Measurements from ENCODE around the gene ZBTB45.
"Not testable (repeated sequence)": the region's sequence is repeated elsewhere in the genome, so short reads cannot be mapped to it uniquely, and the experiment has no call there.

ZBTB45 gene

GRCh38 chr19:58550362-58551122 lies 30.9 kb upstream of the ZBTB45 start:
- CTCF ChIA-PET = interaction anchor here (1.4 kb wide), 1 partner anchor 31 kb away, joined by 4 read pairs; no protein-coding TSS in a partner anchor
- no peak for DNase-seq
- Mint-ChIP-seq H3K4me1 (peaks cover 52% of the 10 kb centered on the region), H3K27me3 (no peaks in the 10 kb centered on the region), H3K27ac (no peak overlapping the region), H3K9me3 (no peaks in the 10 kb centered on the region), H3K36me3 (peaks cover 66% of the 10 kb centered on the region), H3K4me3 (no peak overlapping the region)

- Mint-ChIP-seq H3K36me3 (peaks cover 67% of the 10 kb centered on the region), H3K4me3 (no peak overlapping the region), H3K27ac (no peak overlapping the region), H3K4me1 (peaks cover 47% of the 10 kb centered on the region), H3K27me3 (no peaks in the 10 kb centered on the region), H3K9me3 (no peaks in the 10 kb centered on the region)
- CTCF ChIA-PET = interaction anchor here (1.5 kb wide), 1 partner anchor 30 kb away, joined by 7 read pairs; the partner anchor contains the start of gene ZBTB45
- DNase-seq = no peak
These were observed 30.2 kb upstream of the ZBTB45 start for GRCh38 chr19:58549664-58550361.

DNA sequence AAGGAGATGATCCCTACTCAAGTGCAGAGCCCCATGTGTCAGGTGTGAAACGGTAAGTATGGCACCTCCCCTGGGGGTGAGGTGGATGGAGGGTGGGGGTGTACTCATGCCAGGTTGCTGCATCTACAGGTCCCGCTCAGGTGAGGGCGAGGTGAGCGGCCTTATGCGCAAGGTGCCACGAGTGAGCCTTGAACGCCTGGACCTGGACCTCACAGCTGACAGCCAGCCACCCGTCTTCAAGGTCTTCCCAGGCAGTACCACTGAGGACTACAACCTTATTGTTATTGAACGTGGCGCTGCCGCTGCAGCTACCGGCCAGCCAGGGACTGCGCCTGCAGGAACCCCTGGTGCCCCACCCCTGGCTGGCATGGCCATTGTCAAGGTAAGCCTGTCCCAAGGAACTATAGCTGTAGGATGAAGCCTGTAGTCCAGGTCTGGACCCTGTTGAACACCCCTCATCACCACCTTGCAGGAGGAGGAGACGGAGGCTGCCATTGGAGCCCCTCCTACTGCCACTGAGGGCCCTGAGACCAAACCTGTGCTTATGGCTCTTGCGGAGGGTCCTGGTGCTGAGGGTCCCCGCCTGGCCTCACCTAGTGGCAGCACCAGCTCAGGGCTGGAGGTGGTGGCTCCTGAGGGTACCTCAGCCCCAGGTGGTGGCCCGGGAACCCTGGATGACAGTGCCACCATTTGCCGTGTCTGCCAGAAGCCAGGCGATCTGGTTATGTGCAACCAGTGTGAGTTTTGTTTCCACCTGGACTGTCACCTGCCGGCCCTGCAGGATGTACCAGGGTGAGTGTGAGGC lies 29.5 kb upstream of the ZBTB45 start:
- Mint-ChIP-seq H3K9me3 (no peaks in the 10 kb centered on the region), H3K27ac (no peak overlapping the region), H3K36me3 (peaks cover 63% of the 10 kb centered on the region), H3K27me3 (peaks cover 4% of the 10 kb centered on the region), H3K4me1 (peaks cover 42% of the 10 kb centered on the region), H3K4me3 (no peak overlapping the region)
- no peak for DNase-seq
- CTCF ChIA-PET = interaction anchor here (1.5 kb wide), 1 partner anchor 29 kb away, joined by 7 read pairs; the partner anchor contains the start of gene ZBTB45

DNA sequence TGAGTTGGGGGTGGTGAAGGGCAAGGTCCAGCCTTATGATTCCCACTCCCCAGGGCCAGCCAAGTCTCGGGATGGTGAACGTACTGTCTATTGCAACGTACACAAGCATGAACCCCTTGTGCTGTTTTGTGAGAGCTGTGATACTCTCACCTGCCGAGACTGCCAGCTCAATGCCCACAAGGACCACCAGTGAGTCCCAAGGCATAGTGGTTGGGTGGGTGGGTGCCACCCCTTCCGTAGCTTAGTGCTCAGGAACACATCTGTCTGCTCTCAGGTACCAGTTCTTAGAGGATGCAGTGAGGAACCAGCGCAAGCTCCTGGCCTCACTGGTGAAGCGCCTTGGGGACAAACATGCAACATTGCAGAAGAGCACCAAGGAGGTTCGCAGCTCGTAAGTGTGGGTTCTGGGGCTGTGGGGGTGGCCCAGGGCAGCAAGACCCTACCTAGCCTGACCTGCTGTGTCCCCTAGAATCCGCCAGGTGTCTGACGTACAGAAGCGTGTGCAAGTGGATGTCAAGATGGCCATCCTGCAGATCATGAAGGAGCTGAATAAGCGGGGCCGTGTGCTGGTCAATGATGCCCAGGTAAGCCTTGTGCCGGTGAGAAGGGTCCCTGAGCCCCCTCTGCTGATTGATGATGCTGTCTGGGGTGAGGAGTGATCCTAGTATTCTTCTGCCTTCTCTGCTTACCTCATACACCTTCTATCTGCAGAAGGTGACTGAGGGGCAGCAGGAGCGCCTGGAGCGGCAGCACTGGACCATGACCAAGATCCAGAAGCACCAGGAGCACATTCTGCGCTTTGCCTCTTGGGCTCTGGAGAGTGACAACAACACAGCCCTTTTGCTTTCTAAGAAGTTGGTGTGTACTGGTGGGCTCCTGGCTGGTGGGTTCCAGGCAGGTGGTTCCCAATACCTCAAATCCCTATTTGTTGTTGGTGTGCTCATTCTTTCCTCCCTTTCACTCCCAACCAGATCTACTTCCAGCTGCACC lies 28.0 kb upstream of the ZBTB45 start:
- Mint-ChIP-seq H3K4me1 (peaks cover 43% of the 10 kb centered on the region), H3K27ac (peak overlapping the region; percentile 67), H3K4me3 (no peak overlapping the region), H3K36me3 (peaks cover 54% of the 10 kb centered on the region), H3K9me3 (no peaks in the 10 kb centered on the region), H3K27me3 (peaks cover 17% of the 10 kb centered on the region)
- CTCF ChIA-PET = no interaction called here
- DNase-seq = no peak

DNA sequence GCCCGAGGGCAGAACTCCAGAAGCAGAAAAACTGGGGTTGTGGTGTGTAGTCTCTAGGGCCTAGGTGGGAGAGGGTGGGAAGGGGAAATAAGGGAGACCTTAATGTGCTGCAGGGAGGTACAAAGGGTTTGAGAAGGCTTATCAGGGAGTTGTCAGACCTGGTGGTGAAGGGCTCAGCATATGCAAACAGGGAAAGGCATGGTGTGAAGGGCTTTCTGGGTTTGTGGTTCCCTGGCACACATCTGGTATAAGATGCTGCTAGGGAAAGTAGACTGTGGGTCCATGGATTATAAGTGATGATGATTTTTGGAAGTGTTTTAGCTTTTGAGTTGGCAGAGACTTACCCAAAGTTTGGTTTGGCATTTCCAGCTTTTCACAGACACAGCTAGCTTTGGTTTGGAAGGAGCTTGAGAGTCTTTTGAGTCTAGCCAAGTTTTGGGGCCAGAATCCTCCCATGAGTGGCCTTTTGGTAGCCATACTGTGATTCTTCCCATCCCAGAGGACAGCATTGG lies 26.5 kb upstream of the ZBTB45 start:
- peak overlapping the region; percentile 97 for H3K4me3 Mint-ChIP-seq
- H3K9me3 Mint-ChIP-seq = no peaks in the 10 kb centered on the region
- DNase-seq = no peak
- peak overlapping the region; percentile 89 for H3K27ac Mint-ChIP-seq
- peaks cover 32% of the 10 kb centered on the region for H3K27me3 Mint-ChIP-seq
- peaks cover 44% of the 10 kb centered on the region for H3K36me3 Mint-ChIP-seq
- H3K4me1 Mint-ChIP-seq = peaks cover 42% of the 10 kb centered on the region
- CTCF ChIA-PET = interaction anchor here (0.9 kb wide), 1 partner anchor 32 kb away, joined by 3 read pairs; no protein-coding TSS in a partner anchor

DNA sequence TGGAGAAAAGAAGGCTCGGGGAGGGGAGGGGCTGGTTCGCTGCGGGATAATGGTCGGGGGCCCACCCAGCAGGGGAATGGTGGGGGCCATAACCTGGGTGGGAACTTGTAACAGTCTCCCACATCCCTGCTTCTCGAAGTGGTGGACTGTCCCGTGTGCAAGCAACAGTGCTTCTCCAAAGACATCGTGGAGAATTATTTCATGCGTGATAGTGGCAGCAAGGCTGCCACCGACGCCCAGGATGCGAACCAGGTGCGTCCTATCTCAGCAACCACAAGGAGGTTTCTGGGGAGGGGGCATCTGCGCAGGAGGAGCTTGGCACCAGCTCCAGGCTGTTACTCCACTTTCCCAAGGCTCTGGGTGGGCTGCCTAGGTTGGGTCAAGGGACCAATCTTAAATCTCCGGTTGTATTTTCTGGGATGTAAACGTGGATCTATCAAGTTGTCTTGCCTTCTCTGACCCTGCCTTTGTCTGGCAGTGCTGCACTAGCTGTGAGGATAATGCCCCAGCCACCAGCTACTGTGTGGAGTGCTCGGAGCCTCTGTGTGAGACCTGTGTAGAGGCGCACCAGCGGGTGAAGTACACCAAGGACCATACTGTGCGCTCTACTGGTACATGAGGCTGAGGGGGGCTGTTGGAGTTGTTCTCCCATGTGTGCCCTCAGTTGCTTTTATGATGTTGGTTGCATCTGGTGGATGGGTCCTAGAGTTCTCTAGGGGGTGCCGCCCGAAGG lies 25.8 kb upstream of the ZBTB45 start:
- Mint-ChIP-seq H3K36me3 (peaks cover 40% of the 10 kb centered on the region), H3K4me1 (peaks cover 43% of the 10 kb centered on the region), H3K27ac (peak overlapping the region; percentile 89), H3K9me3 (no peaks in the 10 kb centered on the region), H3K4me3 (peak overlapping the region; percentile 97), H3K27me3 (peaks cover 37% of the 10 kb centered on the region)
- no peak for DNase-seq
- CTCF ChIA-PET = no interaction called here

GRCh38 chr19:58544591-58545285 lies 25.1 kb upstream of the ZBTB45 start:
- CTCF ChIA-PET = interaction anchor here (1.0 to 1.7 kb wide), 2 partner anchors 31 kb away, joined by 4 to 6 read pairs; no protein-coding TSS in a partner anchor
- peak; percentile 59 for DNase-seq
- Mint-ChIP-seq H3K9me3 (no peaks in the 10 kb centered on the region), H3K36me3 (peaks cover 37% of the 10 kb centered on the region), H3K4me1 (peaks cover 42% of the 10 kb centered on the region), H3K27me3 (peaks cover 44% of the 10 kb centered on the region), H3K27ac (peak overlapping the region; percentile 97), H3K4me3 (peak overlapping the region; percentile 97)

GRCh38 chr19:58543826-58544590 lies 24.4 kb upstream of the ZBTB45 start, which contains the start of gene TRIM28:
TSS of gene TRIM28 (plus strand) at chr19:58544064. CDS start at chr19:58544758, 694 bp downstream.
- H3K27ac Mint-ChIP-seq = peak within 1 kb of the TSS; percentile 97
- H3K4me3 Mint-ChIP-seq = peak within 1 kb of the TSS; percentile 97
- peaks cover 48% of the 10 kb centered on the region for H3K4me1 Mint-ChIP-seq
- H3K27me3 Mint-ChIP-seq = peaks cover 52% of the 10 kb centered on the region
- CTCF ChIA-PET = interaction anchor here (1.0 to 1.7 kb wide), 4 partner anchors 24 to 37 kb away, joined by 4 to 8 read pairs (median 5); partner anchors contain the start of gene ZBTB45
- H3K9me3 Mint-ChIP-seq = no peaks in the 10 kb centered on the region
- peaks cover 34% of the 10 kb centered on the region for H3K36me3 Mint-ChIP-seq
- peak; percentile 100 for DNase-seq

- Mint-ChIP-seq H3K4me1 (peaks cover 53% of the 10 kb centered on the region), H3K27me3 (peaks cover 64% of the 10 kb centered on the region), H3K4me3 (peak overlapping the region; percentile 31), H3K27ac (peak overlapping the region; percentile 33), H3K36me3 (peaks cover 28% of the 10 kb centered on the region)
- DNase-seq, H3K9me3 Mint-ChIP-seq: not testable (repeated sequence)
- CTCF ChIA-PET = interaction anchor here (1.1 to 1.7 kb wide), 2 partner anchors 29 to 39 kb away, joined by 4 to 6 read pairs; no protein-coding TSS in a partner anchor
These were observed 23.2 kb upstream of the ZBTB45 start for GRCh38 chr19:58542641-58543372.

DNA sequence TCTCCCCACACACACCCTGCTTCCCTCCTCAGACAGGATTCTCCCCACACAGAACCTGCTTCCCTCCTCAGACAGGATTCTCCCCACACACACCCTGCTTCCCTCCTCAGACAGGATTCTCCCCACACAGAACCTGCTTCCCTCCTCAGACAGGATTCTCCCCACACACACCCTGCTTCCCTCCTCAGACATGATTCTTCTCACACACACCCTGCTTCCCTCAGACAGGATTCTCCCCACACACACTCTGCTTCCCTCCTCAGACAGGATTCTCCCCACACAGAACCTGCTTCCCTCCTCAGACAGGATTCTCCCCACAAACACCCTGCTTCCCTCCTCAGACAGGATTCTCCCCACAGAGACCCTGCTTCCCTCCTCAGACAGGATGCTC lies 19.6 kb upstream of the ZBTB45 start:
- H3K4me3 Mint-ChIP-seq, DNase-seq, CTCF ChIA-PET, H3K36me3 Mint-ChIP-seq, H3K9me3 Mint-ChIP-seq, H3K27ac Mint-ChIP-seq: not testable (repeated sequence)
- Mint-ChIP-seq H3K4me1 (peaks cover 34% of the 10 kb centered on the region), H3K27me3 (peaks cover 67% of the 10 kb centered on the region)

Measured in activated naive CD4-positive, alpha-beta T cell treated with anti-CD3 and anti-CD28 coated beads, Interleukin-2, amount 10 ng/mL, durations not matched to agents 7 days and 5 days (primary cell).